Pancreas (tissue), 10 donors: ENCODE data around the gene GYPB. TPM values are rescaled to one million over a fixed set of nuclear protein-coding genes. Genes with fewer than 3 reads are reported as not detected.
"Not testable (repeated sequence)": the region's sequence is repeated elsewhere in the genome, so short reads cannot be mapped to it uniquely, and the experiment has no call there.

ENCODE experiments used
- ATAC-seq, 4 donors: fragments of 200-7000 bp; cut with Tn5 transposase; one replicate each; pipeline versions ENCODE4 v1.8.0 to v1.9.1; 2020; ENCODE audit warnings: mild to moderate bottlenecking in 4 of 4, moderate library complexity in 4 of 4
- DNase-seq, 6 donors: peaks; one replicate each; pipeline ENCODE4 v3.0.0-alpha.2; 2020
- FAIRE-seq: peaks from 2 replicates; lab custom pipeline; 2012; peaks lifted over from hg19 to GRCh38; lab: Jason Lieb, UNC
- H3K27ac ChIP-seq, 4 donors: fragments of 200-600 bp; sonication (generic); 1 replicate in 3 of 4; 2 replicates in 1 of 4; pipeline versions ENCODE4 v1.5.0 to v1.8.0; 2020
- H3K27me3 ChIP-seq, 4 donors: fragments of 200-600 bp; one replicate each; pipeline ENCODE4 v1.8.0; 2021
- H3K36me3 ChIP-seq, 3 donors: fragments of 200-600 bp; sonication (generic) in 1 of 3; one replicate each; pipeline versions ENCODE4 v1.5.0 to v1.8.0; 2020 to 2021
- H3K4me1 ChIP-seq, 3 donors: fragments of 200-600 bp; one replicate each; pipeline ENCODE4 v1.8.0; 2021
- H3K4me3 ChIP-seq, 4 donors: fragments of 200-600 bp; sonication (generic) in 2 of 4; one replicate each; pipeline versions ENCODE4 v1.5.0 to v1.8.0; 2020 to 2021
- H3K9me3 ChIP-seq, 4 donors: fragments of 200-600 bp; one replicate each; pipeline ENCODE4 v1.8.0; 2021
- CTCF ChIP-seq, 4 donors: fragments of 200-600 bp; sonication (generic) in 3 of 4; IDR thresholded peaks; one replicate each; pipeline versions ENCODE4 v1.5.0 to v1.8.0; 2021; ENCODE audit warnings: antibody characterized with exemption in 4 of 4
- WGBS, 2 donors: extraction: QIAGEN DNeasy Blood & Tissue Kit; methylation state at CpG; one replicate each; pipeline ENCODE4 v1.1.7; 2013; 5-methylcytosine and 5-hydroxymethylcytosine counted together
- intact Hi-C, 3 donors: fragments of 100-400 bp; cut with DNase I; formaldehyde crosslinking; loops; one replicate each; pipeline versions ENCODE4 v1.11.1 to v1.14.2; 2022
- polyA plus RNA-seq, 2 donors: library from polyadenylated mRNA; stranded (reverse); fragments of 200-250 nt; gene quantifications; one replicate each; pipeline ENCODE4 v1.2.3, GENCODE V29; 2013
- total RNA-seq, 6 donors: library from RNA; stranded (reverse); fragmentation: NEBNext Ultra II Directional in 4 of 6; extraction: Animal tissue kit (Norgen Biotek cat#: 25700) in 4 of 6; gene quantifications; one replicate each; pipeline versions ENCODE4 v1.2.1 to v1.2.4, GENCODE V29; 2021 to 2023
- donor health status: healthy with polysubstance abuse.
- donor health status: DM: no; HTN: no; CAD: no; lungs with moderate emphysema.
- donor health status: DM: no; HTN: no; CAD: no.
- donor health status: control.
- donor health status: control.
- donor health status: Bipolar disorder and iron deficiency.
- donor health status: DM: yes; HTN: yes; CAD: no.
- donor health status: DM: no; HTN: no; CAD: no.
- donor health status: DM: no; HTN: no; CAD: no.
- donor health status: DM: yes; HTN: yes; CAD: no.

The GYPB gene
- total and polyA plus RNA-seq, 8 donors = not detected

- FAIRE-seq, H3K36me3 ChIP-seq, intact Hi-C loops, H3K27ac ChIP-seq, H3K27me3 ChIP-seq, H3K4me3 ChIP-seq, H3K9me3 ChIP-seq, ATAC-seq, H3K4me1 ChIP-seq, DNase-seq: not testable (repeated sequence)
- WGBS, 2 donors = 80 to 86% methylated on average over 3 of the region's 3 CpGs
Measured at GRCh38 chr4:144031369-144031768, 12.2 kb upstream of the GYPB start.

GRCh38 chr4:144030708-144031107 is 11.5 kb upstream of the GYPB start:
- H3K27ac ChIP-seq, H3K4me1 ChIP-seq, ATAC-seq, H3K36me3 ChIP-seq, DNase-seq, FAIRE-seq, intact Hi-C loops, H3K4me3 ChIP-seq, H3K9me3 ChIP-seq, H3K27me3 ChIP-seq: not testable (repeated sequence)
- WGBS, 2 donors = 52 to 66% methylated on average over 4 of the region's 4 CpGs

- 73 to 88% methylated on average over 4 of the region's 4 CpGs for WGBS, 2 donors
- H3K4me1 ChIP-seq, H3K27me3 ChIP-seq, DNase-seq, H3K9me3 ChIP-seq, H3K27ac ChIP-seq, ATAC-seq, intact Hi-C loops, H3K36me3 ChIP-seq, H3K4me3 ChIP-seq, FAIRE-seq: not testable (repeated sequence)
Measured at GRCh38 chr4:144026682-144027081, 7.5 kb upstream of the GYPB start.

GRCh38 chr4:144024399-144025053 is 5.3 kb upstream of the GYPB start:
- H3K4me3 ChIP-seq, ATAC-seq, H3K36me3 ChIP-seq, H3K4me1 ChIP-seq, DNase-seq, H3K27me3 ChIP-seq, H3K9me3 ChIP-seq, FAIRE-seq, intact Hi-C loops, H3K27ac ChIP-seq: not testable (repeated sequence)
- WGBS, 2 donors = 58 to 71% methylated on average over 4 of the region's 4 CpGs

GRCh38 chr4:144022772-144023400 is 3.7 kb upstream of the GYPB start:
- FAIRE-seq, H3K27me3 ChIP-seq, H3K4me3 ChIP-seq, ATAC-seq, DNase-seq, H3K9me3 ChIP-seq, H3K4me1 ChIP-seq, H3K36me3 ChIP-seq, H3K27ac ChIP-seq, intact Hi-C loops: not testable (repeated sequence)
- 50 to 58% methylated on average over 2 of the region's 3 CpGs for WGBS, 2 donors

GRCh38 chr4:144021336-144021990 is 2.3 kb upstream of the GYPB start:
- DNase-seq, intact Hi-C loops, H3K27me3 ChIP-seq, H3K4me3 ChIP-seq, H3K4me1 ChIP-seq, H3K27ac ChIP-seq, FAIRE-seq, H3K36me3 ChIP-seq, H3K9me3 ChIP-seq: not testable (repeated sequence)
- ATAC-seq = peak; percentile 48 to 80 (median 78)
- peak in 2 of 4 donors; percentile 20 to 28 for TF ChIP-seq CTCF (IDR thresholded peaks at IDR 0.05)
- WGBS, 2 donors = 19 to 20% methylated on average over 3 to 4 of the region's 4 CpGs

- intact Hi-C loops, ATAC-seq, H3K27ac ChIP-seq, FAIRE-seq, H3K9me3 ChIP-seq, H3K36me3 ChIP-seq, DNase-seq, H3K4me3 ChIP-seq, H3K4me1 ChIP-seq, H3K27me3 ChIP-seq: not testable (repeated sequence)
- 60 to 67% methylated on average over 3 of the region's 3 CpGs for WGBS, 2 donors
Measured at GRCh38 chr4:144018223-144019000, 768 bp downstream of the GYPB start.

GRCh38 chr4:144017271-144017670 is 1.9 kb downstream of the GYPB start:
- intact Hi-C loops, H3K9me3 ChIP-seq, FAIRE-seq, H3K36me3 ChIP-seq, DNase-seq, H3K27me3 ChIP-seq, H3K4me1 ChIP-seq, H3K4me3 ChIP-seq, H3K27ac ChIP-seq, ATAC-seq: not testable (repeated sequence)
- WGBS, 2 donors = 54 to 77% methylated on average over 4 of the region's 4 CpGs

GRCh38 chr4:144016057-144016605 is 3.0 kb downstream of the GYPB start:
- DNase-seq, H3K9me3 ChIP-seq, H3K36me3 ChIP-seq, H3K4me3 ChIP-seq, H3K27ac ChIP-seq, FAIRE-seq, H3K4me1 ChIP-seq, intact Hi-C loops, ATAC-seq, H3K27me3 ChIP-seq: not testable (repeated sequence)
- WGBS, 2 donors = 74 to 77% methylated on average over 2 of the region's 2 CpGs
